OCI-LY7 (cell line): ENCODE data around the gene ASIC3. TPM values are rescaled to one million over a fixed set of nuclear protein-coding genes. Genes with fewer than 3 reads are reported as not detected.

Experiments
- BruUV-seq: library from RNA; stranded (reverse); fragments of 400-500 nt; replicated peaks from 2 replicates; lab custom pipeline; 2021; lab: Mats Ljungman, UMichigan
- CTCF ChIA-PET: fragments of 300-600 bp; sonication (Branson Sonifier 250); formaldehyde crosslinking; loops from one replicate; lab custom pipeline; 2022; ENCODE audit warnings: antibody characterized with exemption; ENCODE audit not compliant: unreplicated experiment; lab: Charles Lee
- POLR2A ChIA-PET: fragments of 300-600 bp; sonication (Branson Sonifier 250); formaldehyde crosslinking; loops from one replicate; lab custom pipeline; 2022; ENCODE audit warnings: antibody characterized with exemption; lab: Charles Lee
- DNase-seq: peaks from one replicate; pipeline ENCODE4 v3.0.0-alpha.2; 2015; ENCODE audit warnings: low spot score
- H2AFZ ChIP-seq: fragments of 200-600 bp; sonication (generic), shearing (Covaris generic); 2 replicates; pipeline ENCODE4 v1.6.1; 2014; ENCODE audit warnings: mild to moderate bottlenecking, antibody characterized with exemption, low read length, moderate library complexity
- H3K27ac ChIP-seq: fragments of 200-600 bp; sonication (generic); 2 replicates; pipeline ENCODE4 v1.5.1; 2014; ENCODE audit warnings: mixed run types, low read depth, mild to moderate bottlenecking, moderate library complexity, low read length, inconsistent platforms; ENCODE audit not compliant: poor library complexity, severe bottlenecking
- H3K36me3 ChIP-seq: fragments of 200-600 bp; sonication (generic); 2 replicates; pipeline ENCODE4 v1.6.1; 2014; ENCODE audit warnings: mild to moderate bottlenecking, antibody characterized with exemption, low read length, moderate library complexity, mixed read lengths; ENCODE audit not compliant: insufficient read depth
- H3K4me1 ChIP-seq: fragments of 200-600 bp; sonication (generic); 2 replicates; pipeline ENCODE4 v1.5.1; 2014; ENCODE audit warnings: mild to moderate bottlenecking, low read length; ENCODE audit not compliant: insufficient read depth, poor library complexity, severe bottlenecking
- H3K4me2 ChIP-seq: fragments of 200-600 bp; sonication (generic); 2 replicates; pipeline ENCODE4 v1.6.1; 2014; ENCODE audit warnings: mild to moderate bottlenecking, low read length
- H3K4me3 ChIP-seq: fragments of 200-600 bp; sonication (generic); 2 replicates; pipeline ENCODE4 v1.5.1; 2014; ENCODE audit warnings: mild to moderate bottlenecking, low read depth, low read length; ENCODE audit not compliant: poor library complexity, severe bottlenecking
- H3K79me2 ChIP-seq: fragments of 200-600 bp; sonication (generic); 2 replicates; pipeline ENCODE4 v1.6.1; 2016; ENCODE audit warnings: low read depth, mild to moderate bottlenecking, low read length, moderate library complexity, mixed read lengths; ENCODE audit not compliant: insufficient read depth
- H3K9me2 ChIP-seq: fragments of 200-600 bp; sonication (generic); 2 replicates; pipeline ENCODE4 v1.6.1; 2016; ENCODE audit warnings: mild to moderate bottlenecking, low read length, mixed read lengths; ENCODE audit not compliant: insufficient read depth
- H3K9me3 ChIP-seq: fragments of 200-600 bp; sonication (generic); 2 replicates; pipeline ENCODE4 v1.6.1; 2014; ENCODE audit warnings: mild to moderate bottlenecking, mixed run types, low read length, mixed read lengths
- H4K20me1 ChIP-seq: fragments of 200-600 bp; sonication (generic); 2 replicates; pipeline ENCODE4 v1.6.1; 2014; ENCODE audit warnings: mild to moderate bottlenecking, antibody characterized with exemption, low read length, moderate library complexity, mixed read lengths; ENCODE audit not compliant: insufficient read depth
- EZH2phosphoT487 ChIP-seq: fragments of 200-600 bp; sonication (generic); IDR thresholded peaks from 2 replicates; pipeline ENCODE4 v1.6.1; 2018; ENCODE audit warnings: low read depth, borderline replicate concordance, mild to moderate bottlenecking, mixed run types, antibody characterized with exemption, low read length, moderate library complexity, mixed read lengths
- intact Hi-C: fragments of 100-400 bp; cut with micrococcal nuclease; formaldehyde crosslinking; loops from one replicate; pipeline ENCODE4 v1.10.0; 2022; ENCODE audit not compliant: unreplicated experiment
- total RNA-seq, 2 experiments: library from RNA; depleted of rRNA in 1 of 2; stranded (reverse); fragments of >200 nt in 1 of 2; shearing (Covaris generic) in 1 of 2; gene quantifications; 2 replicates each; pipeline ENCODE4 v1.2.3, GENCODE V29; 2014 to 2022
- TF ChIP-seq, protein P1 (sequence below): fragments of 200-600 bp; sonication (generic); conservative IDR thresholded peaks from 2 replicates; pipeline ENCODE4 v1.5.1; 2014; ENCODE audit warnings: mild to moderate bottlenecking, antibody characterized with exemption, low read length, moderate library complexity, mixed read lengths

Gene ASIC3
- total RNA-seq, 2 experiments from 2014 or later = 3.3 to 14.8 TPM

DNA sequence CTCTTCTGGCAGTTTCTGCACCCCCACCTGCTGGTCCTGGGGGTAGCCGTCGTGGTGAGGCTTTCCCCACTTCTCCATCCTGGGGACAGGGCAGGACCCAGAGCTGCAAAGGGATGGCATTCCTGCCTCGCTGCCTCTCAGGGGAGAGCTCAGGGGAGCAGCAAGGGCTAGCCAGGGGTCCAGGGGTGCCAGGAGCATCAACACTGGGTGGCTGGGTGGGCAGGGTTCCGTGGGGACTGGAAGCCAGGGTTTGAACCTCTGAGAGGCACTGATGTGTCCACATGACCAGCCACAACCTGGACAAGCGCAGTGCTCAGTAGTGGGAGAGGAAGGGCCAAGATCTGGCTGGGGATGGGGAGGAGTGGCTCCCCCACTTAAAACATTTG lies 14.5 kb upstream of the ASIC3 start:
- Histone ChIP-seq H3K9me2 (no peaks in the 10 kb centered on the region), H3K4me1 (peaks cover 11% of the 10 kb centered on the region), H4K20me1 (0 out of 2 replicates have a peak, but pooled peaks cover 3% of the 10 kb centered on the region), H2AFZ (no peak overlapping the region), H3K79me2 (peaks cover 11% of the 10 kb centered on the region; the same call in 1 of the 2 replicates), H3K4me3 (no peak overlapping the region), H3K9me3 (no peaks in the 10 kb centered on the region), H3K27ac (no peak overlapping the region), H3K36me3 (peaks cover 19% of the 10 kb centered on the region), H3K4me2 (no peak overlapping the region)
- DNase-seq = no peak
- CTCF ChIA-PET = no interaction called here
- intact Hi-C loops = no loop called here
- no TSS peak for BruUV-seq
- TF ChIP-seq, protein P1, sequence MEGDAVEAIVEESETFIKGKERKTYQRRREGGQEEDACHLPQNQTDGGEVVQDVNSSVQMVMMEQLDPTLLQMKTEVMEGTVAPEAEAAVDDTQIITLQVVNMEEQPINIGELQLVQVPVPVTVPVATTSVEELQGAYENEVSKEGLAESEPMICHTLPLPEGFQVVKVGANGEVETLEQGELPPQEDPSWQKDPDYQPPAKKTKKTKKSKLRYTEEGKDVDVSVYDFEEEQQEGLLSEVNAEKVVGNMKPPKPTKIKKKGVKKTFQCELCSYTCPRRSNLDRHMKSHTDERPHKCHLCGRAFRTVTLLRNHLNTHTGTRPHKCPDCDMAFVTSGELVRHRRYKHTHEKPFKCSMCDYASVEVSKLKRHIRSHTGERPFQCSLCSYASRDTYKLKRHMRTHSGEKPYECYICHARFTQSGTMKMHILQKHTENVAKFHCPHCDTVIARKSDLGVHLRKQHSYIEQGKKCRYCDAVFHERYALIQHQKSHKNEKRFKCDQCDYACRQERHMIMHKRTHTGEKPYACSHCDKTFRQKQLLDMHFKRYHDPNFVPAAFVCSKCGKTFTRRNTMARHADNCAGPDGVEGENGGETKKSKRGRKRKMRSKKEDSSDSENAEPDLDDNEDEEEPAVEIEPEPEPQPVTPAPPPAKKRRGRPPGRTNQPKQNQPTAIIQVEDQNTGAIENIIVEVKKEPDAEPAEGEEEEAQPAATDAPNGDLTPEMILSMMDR = no peak
- no peak for TF ChIP-seq EZH2phosphoT487
- POLR2A ChIA-PET = no interaction called here

DNA sequence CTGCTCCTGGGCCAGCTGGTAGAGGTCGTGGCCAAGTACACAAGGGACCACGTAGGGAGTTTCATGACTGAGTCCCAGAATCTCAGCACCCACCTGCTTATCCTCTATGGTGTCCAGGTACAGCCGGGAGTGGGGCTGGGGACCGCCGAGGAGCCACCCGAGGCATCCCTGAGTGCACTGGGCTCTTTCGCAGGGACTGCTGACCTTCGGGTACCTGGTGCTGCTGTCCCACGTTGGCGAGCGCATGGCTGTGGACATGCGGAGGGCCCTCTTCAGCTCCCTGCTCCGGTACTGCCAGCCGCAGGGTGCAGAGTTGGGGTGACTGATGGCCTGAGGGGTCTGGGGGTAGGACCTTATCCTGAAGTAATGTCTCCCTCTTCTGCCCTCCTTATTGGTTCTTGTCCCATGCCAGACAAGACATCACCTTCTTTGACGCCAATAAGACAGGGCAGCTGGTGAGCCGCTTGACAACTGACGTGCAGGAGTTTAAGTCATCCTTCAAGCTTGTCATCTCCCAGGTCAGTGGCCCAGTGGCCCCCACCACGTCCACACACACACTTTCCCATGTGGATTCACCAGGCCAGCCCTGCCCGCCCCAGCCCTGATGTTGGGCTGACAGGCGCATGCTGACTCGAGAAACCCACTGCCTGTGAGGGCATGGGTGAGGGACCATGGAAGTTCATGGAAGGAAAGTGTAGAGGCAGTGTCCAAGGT lies 13.9 kb upstream of the ASIC3 start:
- peaks cover 5% of the 10 kb centered on the region for H3K4me1 ChIP-seq
- no TSS peak for BruUV-seq
- no peaks in the 10 kb centered on the region for H3K9me2 ChIP-seq
- no peak overlapping the region for H3K4me2 ChIP-seq
- TF ChIP-seq, protein P1 = no peak
- no peak for TF ChIP-seq EZH2phosphoT487
- peaks cover 6% of the 10 kb centered on the region; the same call in 1 of the 2 replicates for H3K79me2 ChIP-seq
- no peak overlapping the region for H3K27ac ChIP-seq
- H3K4me3 ChIP-seq = no peak overlapping the region
- peaks cover 19% of the 10 kb centered on the region for H3K36me3 ChIP-seq
- POLR2A ChIA-PET = no interaction called here
- no peak for DNase-seq
- H2AFZ ChIP-seq = no peak overlapping the region
- intact Hi-C loops = no loop called here
- CTCF ChIA-PET = no interaction called here
- no peaks in the 10 kb centered on the region for H4K20me1 ChIP-seq
- H3K9me3 ChIP-seq = no peaks in the 10 kb centered on the region

DNA sequence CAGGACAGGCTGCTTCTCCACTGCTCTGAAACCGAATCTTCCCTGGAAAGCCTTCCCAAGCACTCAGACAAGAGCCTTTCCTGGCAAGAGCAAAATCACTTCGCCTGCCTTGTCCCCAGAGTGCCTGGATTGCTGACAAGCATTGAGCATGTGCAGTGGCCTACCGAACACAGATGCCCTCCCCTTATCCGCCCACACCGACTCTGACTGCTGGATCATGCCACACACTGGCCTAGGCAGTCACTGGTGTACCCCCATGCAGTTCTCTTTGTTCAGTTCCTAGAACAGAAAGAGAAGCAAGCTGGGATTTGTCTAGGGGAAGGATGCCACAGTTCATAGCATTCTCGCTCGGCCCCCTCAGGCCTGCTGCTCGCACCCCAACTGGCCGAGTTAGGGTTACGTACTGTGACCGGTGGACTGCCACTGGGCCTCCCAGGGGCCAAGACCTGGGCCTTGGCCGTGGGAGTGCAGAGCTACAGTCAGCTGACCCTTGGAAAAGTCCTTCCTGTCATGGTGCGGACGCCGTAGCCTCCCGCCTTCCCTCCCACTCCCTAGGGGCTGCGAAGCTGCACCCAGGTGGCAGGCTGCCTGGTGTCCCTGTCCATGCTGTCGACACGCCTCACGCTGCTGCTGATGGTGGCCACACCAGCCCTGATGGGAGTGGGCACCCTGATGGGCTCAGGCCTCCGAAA lies 13.2 kb upstream of the ASIC3 start:
- Histone ChIP-seq H3K27ac (no peak overlapping the region), H3K79me2 (no peaks in the 10 kb centered on the region), H3K4me2 (no peak overlapping the region), H3K4me3 (no peak overlapping the region), H3K36me3 (peaks cover 19% of the 10 kb centered on the region), H4K20me1 (no peaks in the 10 kb centered on the region), H3K4me1 (no peaks in the 10 kb centered on the region), H2AFZ (no peak overlapping the region), H3K9me2 (no peaks in the 10 kb centered on the region), H3K9me3 (no peaks in the 10 kb centered on the region)
- intact Hi-C loops = no loop called here
- TF ChIP-seq EZH2phosphoT487 = no peak
- TF ChIP-seq, protein P1 = no peak
- BruUV-seq = no TSS peak
- ChIA-PET POLR2A (no interaction called here), CTCF (no interaction called here)
- no peak for DNase-seq
